GM19240 (cell line): ENCODE data around the gene SPDYE18.
"Not testable (repeated sequence)": the region's sequence is repeated elsewhere in the genome, so short reads cannot be mapped to it uniquely, and the experiment has no call there.

ENCODE experiments used
- DNase-seq: peaks from one replicate; pipeline ENCODE4 v3.0.0; 2011; ENCODE audit warnings: low spot score; ENCODE audit not compliant: insufficient read length

Gene SPDYE18

GRCh38 chr7:77006127-77007110 is 55.9 kb downstream of the SPDYE18 start:
- not testable (repeated sequence) for DNase-seq

GRCh38 chr7:77005461-77006057 is 56.8 kb downstream of the SPDYE18 start:
- not testable (repeated sequence) for DNase-seq

GRCh38 chr7:77004151-77004550 is 58.2 kb downstream of the SPDYE18 start:
- DNase-seq = not testable (repeated sequence)

- DNase-seq = not testable (repeated sequence)
Observed at GRCh38 chr7:77003241-77003640, 59.1 kb downstream of the SPDYE18 start.

DNA sequence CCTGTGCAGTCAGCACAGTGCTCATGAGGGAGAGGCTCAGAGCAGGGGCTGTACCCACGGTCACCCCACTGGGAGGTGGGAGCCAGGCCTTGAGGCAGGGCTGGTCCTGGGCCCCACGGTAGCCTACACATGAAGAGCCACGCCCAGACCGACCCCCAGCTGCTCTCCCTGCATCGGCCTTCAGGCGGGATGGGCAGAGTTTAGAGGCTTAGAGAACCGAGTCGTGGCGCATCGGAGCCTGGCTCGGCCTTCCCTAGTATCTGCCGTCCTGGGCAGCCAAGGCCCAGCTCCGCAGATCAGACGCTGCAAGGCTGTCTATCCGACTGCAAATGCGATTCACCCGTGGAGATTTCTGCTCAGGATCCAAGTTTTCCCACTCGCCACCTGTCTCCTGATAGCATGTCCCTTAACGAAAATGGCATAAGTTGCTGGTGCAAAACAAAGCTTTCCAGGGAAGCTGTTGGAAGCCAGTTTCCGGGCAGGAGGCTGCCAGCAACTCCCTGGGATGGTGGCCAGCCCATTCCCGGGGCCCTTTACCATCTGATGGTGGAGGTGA is 59.6 kb downstream of the SPDYE18 start:
- not testable (repeated sequence) for DNase-seq

DNA sequence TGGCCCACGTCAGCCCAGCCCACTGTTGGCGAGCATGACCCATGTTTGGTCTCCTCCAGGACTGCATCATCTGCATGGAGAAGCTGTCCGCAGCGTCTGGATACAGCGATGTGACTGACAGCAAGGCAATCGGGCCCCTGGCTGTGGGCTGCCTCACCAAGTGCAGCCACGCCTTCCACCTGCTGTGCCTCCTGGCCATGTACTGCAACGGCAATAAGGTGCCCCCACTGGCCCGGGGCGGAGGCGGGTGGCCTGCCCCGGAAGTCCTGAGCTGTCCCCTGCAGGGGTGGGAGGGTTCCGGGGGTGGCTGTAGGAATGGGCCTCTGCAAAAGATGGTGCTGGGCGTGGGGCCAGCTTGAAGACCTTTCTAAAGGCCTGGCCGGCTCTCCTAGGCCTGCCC is 60.3 kb downstream of the SPDYE18 start:
- DNase-seq = not testable (repeated sequence)
